Prostate gland (tissue), 2 donors: Measurements from ENCODE around the gene TDRD1.

ENCODE experiments used
- POLR2A ChIP-seq: fragments of 450-650 bp; IDR thresholded peaks from one replicate; pipeline ENCODE4 v1.6.1; 2016; ENCODE audit warnings: antibody characterized with exemption, mild to moderate bottlenecking
- TF ChIP-seq, protein P1 (sequence below), 4 experiments: fragments of 200-600 bp in 2 of 4; fragments of 450-650 bp in 2 of 4; sonication (generic) in 2 of 4; IDR thresholded peaks; 1 replicate in 3 of 4; 2 replicates in 1 of 4; pipeline ENCODE4 v1.5.1; 2016 to 2019; ENCODE audit warnings: antibody characterized with exemption in 4 of 4, mild to moderate bottlenecking in 2 of 4, moderate library complexity in 2 of 4

DNA sequence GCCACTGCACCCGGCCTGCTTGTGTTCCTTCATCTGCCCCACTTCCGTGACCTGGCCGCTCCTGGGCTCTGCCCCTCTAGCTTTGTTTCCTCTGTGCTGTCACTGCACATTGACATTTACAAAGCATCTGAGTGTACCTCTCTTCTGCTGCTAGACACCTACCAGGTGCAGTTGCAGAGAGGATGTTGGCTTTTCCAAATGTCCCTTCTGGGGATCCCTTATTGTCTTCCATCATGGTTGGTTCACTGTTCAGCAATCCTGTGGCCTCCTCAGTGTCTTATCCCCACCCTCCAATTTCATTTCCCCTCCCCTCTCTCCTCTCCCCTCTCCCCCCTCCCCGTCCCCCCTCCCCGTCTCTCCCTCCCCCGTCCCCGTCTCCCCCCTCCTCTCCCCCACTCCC, 73.7 kb downstream of the TDRD1 start:
- TF ChIP-seq, protein P1, sequence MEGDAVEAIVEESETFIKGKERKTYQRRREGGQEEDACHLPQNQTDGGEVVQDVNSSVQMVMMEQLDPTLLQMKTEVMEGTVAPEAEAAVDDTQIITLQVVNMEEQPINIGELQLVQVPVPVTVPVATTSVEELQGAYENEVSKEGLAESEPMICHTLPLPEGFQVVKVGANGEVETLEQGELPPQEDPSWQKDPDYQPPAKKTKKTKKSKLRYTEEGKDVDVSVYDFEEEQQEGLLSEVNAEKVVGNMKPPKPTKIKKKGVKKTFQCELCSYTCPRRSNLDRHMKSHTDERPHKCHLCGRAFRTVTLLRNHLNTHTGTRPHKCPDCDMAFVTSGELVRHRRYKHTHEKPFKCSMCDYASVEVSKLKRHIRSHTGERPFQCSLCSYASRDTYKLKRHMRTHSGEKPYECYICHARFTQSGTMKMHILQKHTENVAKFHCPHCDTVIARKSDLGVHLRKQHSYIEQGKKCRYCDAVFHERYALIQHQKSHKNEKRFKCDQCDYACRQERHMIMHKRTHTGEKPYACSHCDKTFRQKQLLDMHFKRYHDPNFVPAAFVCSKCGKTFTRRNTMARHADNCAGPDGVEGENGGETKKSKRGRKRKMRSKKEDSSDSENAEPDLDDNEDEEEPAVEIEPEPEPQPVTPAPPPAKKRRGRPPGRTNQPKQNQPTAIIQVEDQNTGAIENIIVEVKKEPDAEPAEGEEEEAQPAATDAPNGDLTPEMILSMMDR (IDR thresholded peaks at IDR 0.05): no peak
- no peak for TF ChIP-seq POLR2A
